HL-60 (cell line): Measurements from ENCODE around the gene GH2.
"Not testable (repeated sequence)": the region's sequence is repeated elsewhere in the genome, so short reads cannot be mapped to it uniquely, and the experiment has no call there.

Experiments
- DNase-seq, 2 experiments: peaks; one replicate each; pipeline ENCODE4 v3.0.0-alpha.2; 2010 to 2020; ENCODE audit warnings: low read depth in 1 of 2, low spot score in 1 of 2
- H3K27ac ChIP-seq: fragments of 250-450 bp; sonication (Bioruptor Pico); replicated peaks from 2 replicates; pipeline ENCODE4 v1.5.1; 2020; ENCODE audit warnings: mild to moderate bottlenecking, moderate library complexity
- H3K27me3 ChIP-seq: fragments of 250-450 bp; sonication (Bioruptor Pico); 2 replicates; pipeline ENCODE4 v1.5.1; 2021; ENCODE audit warnings: mild to moderate bottlenecking, moderate library complexity; ENCODE audit not compliant: insufficient read depth, poor library complexity, severe bottlenecking
- H3K4me3 ChIP-seq: replicated peaks from 2 replicates; pipeline ENCODE4 v1.5.1; 2011; ENCODE audit warnings: mild to moderate bottlenecking, control low read depth, low read length; ENCODE audit not compliant: insufficient read depth
- CTCF ChIP-seq: IDR thresholded peaks from one replicate; pipeline ENCODE4 v1.5.1; 2011; ENCODE audit warnings: low read length, control low read depth, inconsistent platforms; ENCODE audit not compliant: insufficient read depth
- GABPA ChIP-seq: IDR thresholded peaks from 2 replicates; pipeline ENCODE4 v1.6.1; 2012; ENCODE audit warnings: low read depth
- POLR2AphosphoS5 ChIP-seq: IDR thresholded peaks from 2 replicates; pipeline ENCODE4 v1.6.1; 2012; ENCODE audit warnings: low read depth
- SPI1 ChIP-seq: IDR thresholded peaks from 2 replicates; pipeline ENCODE4 v1.6.1; 2012; ENCODE audit warnings: low read depth, mild to moderate bottlenecking, borderline replicate concordance
- TF ChIP-seq, protein P1 (sequence below): IDR thresholded peaks from 2 replicates; pipeline ENCODE4 v1.6.1; 2012; ENCODE audit warnings: low read depth; ENCODE audit not compliant: insufficient replicate concordance

The GH2 gene

DNA sequence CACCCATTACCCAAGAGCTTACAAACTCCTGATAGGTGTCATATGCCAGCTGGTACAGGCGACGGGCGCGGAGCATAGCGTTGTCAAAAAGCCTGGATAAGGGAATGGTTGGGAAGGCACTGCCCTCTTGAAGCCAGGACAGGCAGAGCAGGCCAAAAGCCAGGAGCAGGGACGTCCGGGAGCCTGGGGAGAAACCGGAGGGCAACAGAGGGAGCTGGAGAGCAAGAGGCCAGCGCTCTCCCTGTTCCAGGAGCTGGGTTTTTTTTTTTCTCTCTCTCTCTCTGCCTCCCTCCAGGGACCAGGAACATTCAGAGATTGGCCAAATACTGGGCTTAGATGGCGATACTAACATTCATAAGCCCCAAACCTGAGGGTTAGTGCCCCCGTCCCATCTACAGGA, 407 bp downstream of the GH2 start:
- not testable (repeated sequence) for H3K4me3 ChIP-seq

GRCh38 chr17:63880706-63881105, 1.0 kb downstream of the GH2 start:
- Histone ChIP-seq H3K27ac (no peak overlapping the region), H3K4me3 (no peak overlapping the region), H3K27me3 (no peaks in the 10 kb centered on the region)
- no peak for DNase-seq
- TF ChIP-seq SPI1 (no peak), POLR2AphosphoS5 (no peak), CTCF (no peak), GABPA (no peak)
- TF ChIP-seq, protein P1, sequence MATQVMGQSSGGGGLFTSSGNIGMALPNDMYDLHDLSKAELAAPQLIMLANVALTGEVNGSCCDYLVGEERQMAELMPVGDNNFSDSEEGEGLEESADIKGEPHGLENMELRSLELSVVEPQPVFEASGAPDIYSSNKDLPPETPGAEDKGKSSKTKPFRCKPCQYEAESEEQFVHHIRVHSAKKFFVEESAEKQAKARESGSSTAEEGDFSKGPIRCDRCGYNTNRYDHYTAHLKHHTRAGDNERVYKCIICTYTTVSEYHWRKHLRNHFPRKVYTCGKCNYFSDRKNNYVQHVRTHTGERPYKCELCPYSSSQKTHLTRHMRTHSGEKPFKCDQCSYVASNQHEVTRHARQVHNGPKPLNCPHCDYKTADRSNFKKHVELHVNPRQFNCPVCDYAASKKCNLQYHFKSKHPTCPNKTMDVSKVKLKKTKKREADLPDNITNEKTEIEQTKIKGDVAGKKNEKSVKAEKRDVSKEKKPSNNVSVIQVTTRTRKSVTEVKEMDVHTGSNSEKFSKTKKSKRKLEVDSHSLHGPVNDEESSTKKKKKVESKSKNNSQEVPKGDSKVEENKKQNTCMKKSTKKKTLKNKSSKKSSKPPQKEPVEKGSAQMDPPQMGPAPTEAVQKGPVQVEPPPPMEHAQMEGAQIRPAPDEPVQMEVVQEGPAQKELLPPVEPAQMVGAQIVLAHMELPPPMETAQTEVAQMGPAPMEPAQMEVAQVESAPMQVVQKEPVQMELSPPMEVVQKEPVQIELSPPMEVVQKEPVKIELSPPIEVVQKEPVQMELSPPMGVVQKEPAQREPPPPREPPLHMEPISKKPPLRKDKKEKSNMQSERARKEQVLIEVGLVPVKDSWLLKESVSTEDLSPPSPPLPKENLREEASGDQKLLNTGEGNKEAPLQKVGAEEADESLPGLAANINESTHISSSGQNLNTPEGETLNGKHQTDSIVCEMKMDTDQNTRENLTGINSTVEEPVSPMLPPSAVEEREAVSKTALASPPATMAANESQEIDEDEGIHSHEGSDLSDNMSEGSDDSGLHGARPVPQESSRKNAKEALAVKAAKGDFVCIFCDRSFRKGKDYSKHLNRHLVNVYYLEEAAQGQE = no peak

More for the DNA sequence above, 407 bp downstream of the GH2 start:
- not testable (repeated sequence) for DNase-seq, H3K27ac ChIP-seq, H3K27me3 ChIP-seq

DNA sequence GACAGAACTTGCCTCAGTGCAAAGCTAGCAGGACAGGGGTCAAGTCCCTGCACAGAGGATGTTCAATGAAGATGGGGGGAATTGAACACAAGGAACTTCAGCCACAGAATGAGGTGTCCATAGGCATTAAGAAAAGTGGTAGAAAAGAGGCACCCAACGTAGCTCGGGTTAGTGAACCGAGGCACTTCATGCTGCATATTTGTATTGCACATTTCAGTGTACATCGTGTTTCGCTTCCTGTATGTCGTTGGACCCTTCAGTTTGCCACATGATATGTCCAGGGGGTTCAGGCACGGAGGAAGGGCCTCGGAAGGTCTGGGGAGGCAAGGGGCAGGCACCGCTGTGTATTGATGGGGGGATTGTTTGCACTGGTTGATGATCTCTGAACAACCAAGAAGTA, 3.3 kb downstream of the GH2 start:
- H3K27me3 ChIP-seq, H3K4me3 ChIP-seq, DNase-seq, H3K27ac ChIP-seq: not testable (repeated sequence)

- H3K4me3 ChIP-seq, H3K27me3 ChIP-seq, H3K27ac ChIP-seq, DNase-seq: not testable (repeated sequence)
Measured at GRCh38 chr17:63874693-63875092, 7.1 kb downstream of the GH2 start.

GRCh38 chr17:63874061-63874626, 7.6 kb downstream of the GH2 start:
- H3K27ac ChIP-seq, DNase-seq, H3K4me3 ChIP-seq, H3K27me3 ChIP-seq: not testable (repeated sequence)

- not testable (repeated sequence) for H3K4me3 ChIP-seq, H3K27me3 ChIP-seq, DNase-seq
Measured at GRCh38 chr17:63873577-63873976, 8.2 kb downstream of the GH2 start, which contains the start of gene CSH2. Gene CSH2 (minus strand): TSS chr17:63873677. CDS start chr17:63873614, 63 bp downstream.

GRCh38 chr17:63871646-63872365, 9.9 kb downstream of the GH2 start:
- not testable (repeated sequence) for H3K4me3 ChIP-seq, H3K27ac ChIP-seq, H3K27me3 ChIP-seq, DNase-seq

More at GRCh38 chr17:63873577-63873976, 8.2 kb downstream of the GH2 start, which contains the start of gene CSH2:
- H3K27ac ChIP-seq = not testable (repeated sequence)

- not testable (repeated sequence) for DNase-seq, H3K27ac ChIP-seq, H3K27me3 ChIP-seq, H3K4me3 ChIP-seq
Measured at GRCh38 chr17:63870292-63870665, 11.5 kb downstream of the GH2 start.

DNA sequence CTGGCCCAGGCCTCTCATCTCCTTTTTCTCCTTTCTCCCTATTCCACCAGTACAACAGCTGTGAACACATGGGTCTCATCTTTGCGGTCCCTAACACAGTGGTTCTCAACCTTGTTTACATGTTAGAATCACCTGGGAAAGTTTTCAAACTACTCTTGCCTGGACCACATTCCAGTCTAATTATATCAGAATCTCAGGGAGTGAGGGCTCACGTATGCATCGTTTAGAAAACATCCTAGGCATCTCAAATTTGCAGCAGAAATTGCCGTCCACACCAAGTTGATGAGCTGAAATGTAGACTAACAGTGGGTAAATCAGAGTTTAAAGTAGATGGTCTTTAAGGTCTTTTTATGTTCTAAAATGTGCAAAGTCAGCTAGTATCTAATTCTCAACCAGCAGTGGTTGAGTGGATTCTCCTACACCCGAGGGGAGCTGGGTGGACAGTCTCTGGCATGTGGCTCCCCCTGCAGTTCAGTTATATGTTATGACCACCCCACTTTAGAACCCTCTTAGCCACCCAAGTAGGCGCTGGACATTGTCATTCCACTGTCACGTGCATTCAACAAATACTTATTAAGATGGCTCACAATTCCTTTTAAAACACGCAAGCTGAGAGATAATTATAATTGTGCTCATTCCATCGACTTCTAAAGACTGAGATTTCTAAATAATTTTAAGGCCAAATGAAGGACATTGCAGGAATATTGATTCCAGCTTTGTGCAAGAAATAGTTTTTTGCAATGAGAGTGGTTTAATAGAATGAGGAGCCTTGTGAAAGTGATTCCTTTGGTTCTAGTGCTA, 12.1 kb downstream of the GH2 start:
- DNase-seq, H3K27me3 ChIP-seq, H3K4me3 ChIP-seq, H3K27ac ChIP-seq: not testable (repeated sequence)

DNA sequence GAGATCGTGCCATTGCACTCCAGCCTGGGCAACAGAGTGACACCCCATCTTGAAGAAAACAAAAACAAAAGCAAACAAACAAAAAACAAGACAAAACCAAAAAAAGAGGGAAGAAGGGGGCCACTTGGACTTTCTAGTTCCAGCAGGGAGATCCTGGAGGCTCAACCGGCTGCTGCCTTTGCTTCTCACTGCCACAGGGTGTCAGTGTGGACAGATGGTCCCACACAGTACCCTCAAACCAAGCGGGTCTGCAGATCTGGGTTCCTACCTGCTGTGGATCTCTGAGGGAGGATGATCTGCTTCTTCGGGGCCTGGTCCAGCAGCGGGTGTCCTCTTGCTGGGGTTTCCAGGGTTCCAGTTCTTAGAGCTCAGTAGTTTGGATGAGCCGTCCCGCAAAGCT, 15.1 kb downstream of the GH2 start:
- not testable (repeated sequence) for H3K4me3 ChIP-seq, H3K27ac ChIP-seq, DNase-seq, H3K27me3 ChIP-seq
